K562 (cell line): ENCODE measurements around the gene TNIK. TPM values are rescaled to one million over a fixed set of nuclear protein-coding genes. Genes with fewer than 3 reads are reported as not detected.

Experiments
- ATAC-seq: fragments of 200-7000 bp; cut with Tn5 transposase; 3 replicates; pipeline ENCODE4 v1.9.1; 2020; ENCODE audit warnings: moderate library complexity
- BruUV-seq: library from RNA; stranded (reverse); fragments of 400-500 nt; replicated peaks from 2 replicates; lab custom pipeline; 2021; lab: Mats Ljungman, UMichigan
- CTCF ChIA-PET: fragments of 300-600 bp; formaldehyde crosslinking; extraction: SDS; loops from one replicate; lab custom pipeline; 2021; ENCODE audit warnings: low intra/inter-chr PET ratio; lab: Yijun Ruan, JAX
- POLR2A ChIA-PET: fragments of 300-600, 350-650 bp; sonication (Branson Sonifier 250); formaldehyde crosslinking; extraction: SDS; loops from one replicate; lab custom pipeline; 2021; ENCODE audit warnings: antibody characterized with exemption, inconsistent platforms; lab: Yijun Ruan, JAX
- DNase-seq, 4 experiments: peaks; one replicate each; pipeline versions ENCODE4 v3.0.0 to v3.0.0-alpha.2; 2011 to 2018; ENCODE audit warnings: low spot score in 3 of 4, mixed read lengths in 3 of 4; ENCODE audit errors: extremely low read depth in 1 of 4
- FAIRE-seq: peaks from 2 replicates; lab custom pipeline; 2011; peaks lifted over from hg19 to GRCh38; lab: Jason Lieb, UNC
- H2AFZ ChIP-seq: 2 replicates; pipeline ENCODE4 v1.6.0; 2011; ENCODE audit warnings: low read depth, low read length, control low read depth, inconsistent platforms
- H3K27ac ChIP-seq: fragments of 200-600 bp; 3 replicates; pipeline ENCODE4 v1.8.0; 2011; ENCODE audit warnings: low read depth, mild to moderate bottlenecking, control low read depth, inconsistent platforms, low read length, moderate library complexity, mixed read lengths; ENCODE audit errors: extremely low read depth
- H3K27me3 ChIP-seq, 2 experiments: fragments of 300-600 bp in 1 of 2; 2 replicates in 1 of 2; 3 replicates in 1 of 2; pipeline versions ENCODE4 v1.6.0 to v1.8.0; 2011; ENCODE audit warnings: inconsistent platforms in 2 of 2, low read length in 2 of 2, mild to moderate bottlenecking in 1 of 2, mixed read lengths in 1 of 2, moderate library complexity in 1 of 2; ENCODE audit not compliant: control insufficient read depth in 2 of 2, insufficient read depth in 2 of 2
- H3K36me3 ChIP-seq: fragments of 300-600 bp; 3 replicates; pipeline ENCODE4 v1.8.0; 2011; ENCODE audit warnings: mild to moderate bottlenecking, low read length, inconsistent platforms; ENCODE audit not compliant: control insufficient read depth, insufficient read depth
- H3K4me1 ChIP-seq, 2 experiments: fragments of 200-600 bp in 1 of 2; replicated peaks in 1 of 2; 2 replicates in 1 of 2; 3 replicates in 1 of 2; pipeline versions ENCODE4 v1.5.1 to v1.8.0; 2011; ENCODE audit warnings: inconsistent platforms in 2 of 2, low read length in 2 of 2, mild to moderate bottlenecking in 1 of 2, mixed read lengths in 1 of 2, moderate library complexity in 1 of 2; ENCODE audit not compliant: control insufficient read depth in 2 of 2, insufficient read depth in 2 of 2
- H3K4me2 ChIP-seq: 2 replicates; pipeline ENCODE4 v1.6.1; 2011; ENCODE audit warnings: low read length, control low read depth, inconsistent platforms, mixed read lengths; ENCODE audit not compliant: insufficient read depth
- H3K4me3 ChIP-seq: fragments of 200-600 bp; sonication (generic), shearing (Covaris generic); 2 replicates; pipeline ENCODE4 v1.5.1; 2016; ENCODE audit warnings: control low read depth, inconsistent platforms
- H3K79me2 ChIP-seq: fragments of 200-600 bp; 3 replicates; pipeline ENCODE4 v1.8.0; 2011; ENCODE audit warnings: low read length, inconsistent platforms; ENCODE audit not compliant: control insufficient read depth, insufficient read depth
- H3K9ac ChIP-seq, 2 experiments: 2 replicates each; pipeline versions ENCODE4 v1.6.0 to v1.6.1; 2011; ENCODE audit warnings: low read depth in 2 of 2, low read length in 2 of 2, control low read depth in 1 of 2, inconsistent platforms in 1 of 2, mild to moderate bottlenecking in 1 of 2, mixed read lengths in 1 of 2; ENCODE audit not compliant: insufficient read depth in 1 of 2
- H3K9me1 ChIP-seq: one replicate; pipeline ENCODE4 v1.6.0; 2011; ENCODE audit warnings: inconsistent platforms, mild to moderate bottlenecking, low read length, moderate library complexity; ENCODE audit not compliant: control insufficient read depth, insufficient read depth
- H3K9me3 ChIP-seq: replicated peaks from 2 replicates; pipeline ENCODE4 v1.5.1; 2011; ENCODE audit warnings: low read depth, low read length, inconsistent platforms; ENCODE audit not compliant: control insufficient read depth, insufficient read depth
- H4K20me1 ChIP-seq: replicated peaks from 2 replicates; pipeline ENCODE4 v1.6.1; 2011; ENCODE audit warnings: low read length, inconsistent platforms, mixed read lengths; ENCODE audit not compliant: control insufficient read depth, insufficient read depth
- BCOR ChIP-seq: fragments of 450-650 bp; IDR thresholded peaks from 2 replicates; pipeline ENCODE4 v1.6.1; 2016
- E2F3 ChIP-seq: fragments of 250-450 bp; sonication (Bioruptor Pico); IDR thresholded peaks from 2 replicates; pipeline ENCODE4 v1.4.0; 2020; ENCODE audit warnings: mild to moderate bottlenecking
- KDM1A ChIP-seq, 2 experiments: fragments of 450-650 bp; IDR thresholded peaks; 2 replicates each; pipeline ENCODE4 v1.6.1; 2016; ENCODE audit warnings: mild to moderate bottlenecking in 2 of 2
- LARP7 ChIP-seq: fragments of 450-650 bp; IDR thresholded peaks from 2 replicates; pipeline ENCODE4 v1.6.1; 2016
- RBM25 ChIP-seq: fragments of 200-400 bp; formaldehyde crosslinking; IDR thresholded peaks from 2 replicates; pipeline ENCODE4 v1.6.1; 2018; ENCODE audit warnings: low read length, low read depth, moderate library complexity; ENCODE audit not compliant: severe bottlenecking
- SMARCC2 ChIP-seq: fragments of 450-650 bp; IDR thresholded peaks from 2 replicates; pipeline ENCODE4 v1.6.1; 2017; ENCODE audit warnings: antibody characterized with exemption, moderate library complexity, mild to moderate bottlenecking, low read depth
- TAL1 ChIP-seq: fragments of 450-650 bp; IDR thresholded peaks from 2 replicates; pipeline ENCODE4 v1.6.1; 2016; ENCODE audit warnings: mild to moderate bottlenecking
- ZFP36 ChIP-seq: fragments of 150-350 bp; IDR thresholded peaks from 2 replicates; pipeline ENCODE4 v1.6.1; 2018; ENCODE audit warnings: low read length, low read depth; ENCODE audit not compliant: partially characterized antibody
- ZNF41 ChIP-seq: fragments of 250-450 bp; sonication (Bioruptor Pico); conservative IDR thresholded peaks from 2 replicates; pipeline ENCODE4 v1.4.0; 2020; ENCODE audit warnings: mild to moderate bottlenecking
- WGBS: fragments of 100-300 bp; shearing (Covaris generic); methylation state at CpG from one replicate; pipeline ENCODE4 v1.1.6; 2016; ENCODE audit warnings: low coverage, mixed read lengths; ENCODE audit not compliant: insufficient coverage; ENCODE audit errors: missing lambda C conversion rate; 5-methylcytosine and 5-hydroxymethylcytosine counted together
- in situ Hi-C: fragments of 300-500 bp; cut with MboI; formaldehyde crosslinking; loops from 4 replicates; pipeline ENCODE4 v1.15.0; 2018; ENCODE audit warnings: inconsistent platforms, mixed read lengths
- intact Hi-C: fragments of 100-400 bp; cut with micrococcal nuclease; formaldehyde crosslinking; loops from 2 replicates; pipeline ENCODE4 v1.14.2; 2022
- polyA plus RNA-seq, 8 experiments: library from polyadenylated mRNA; depleted of rRNA in 4 of 8; stranded (reverse) in 5 of 8; unstranded in 3 of 8; fragments of >200 nt; fragmentation: Nextera tagmentation in 2 of 8; fragmentation: Illumina TruSeq in 1 of 8; extraction: Ambion mirVana in 2 of 8; extraction: Trizol in 1 of 8; gene quantifications; 2 replicates each; pipeline versions ENCODE4 v1.2.1 to v1.2.3, GENCODE V29; 2011 to 2014; ENCODE audit warnings: inconsistent platforms in 1 of 8, missing spikeins in 1 of 8
- total RNA-seq, 7 experiments: library from RNA; depleted of rRNA in 6 of 7; stranded (reverse); fragments of >200 nt in 6 of 7; fragmentation: Illumina TruSeq in 2 of 7; extraction: Trizol in 2 of 7; gene quantifications; 2 replicates each; pipeline versions ENCODE4 v1.2.1 to v1.2.3, GENCODE V29; 2011 to 2021; ENCODE audit warnings: low replicate concordance in 1 of 7
- TF ChIP-seq, protein P1 (sequence below): fragments of 450-650 bp; formaldehyde crosslinking; IDR thresholded peaks from 2 replicates; pipeline ENCODE4 v1.4.0; 2022; ENCODE audit warnings: mild to moderate bottlenecking, moderate library complexity

Gene TNIK
- total and polyA plus RNA-seq, 9 of the 15 experiments (the other 6 are each of a cell fraction or from before 2014, with no cell fraction given) = 6.6 to 39.0 (median 24.7) TPM

DNA sequence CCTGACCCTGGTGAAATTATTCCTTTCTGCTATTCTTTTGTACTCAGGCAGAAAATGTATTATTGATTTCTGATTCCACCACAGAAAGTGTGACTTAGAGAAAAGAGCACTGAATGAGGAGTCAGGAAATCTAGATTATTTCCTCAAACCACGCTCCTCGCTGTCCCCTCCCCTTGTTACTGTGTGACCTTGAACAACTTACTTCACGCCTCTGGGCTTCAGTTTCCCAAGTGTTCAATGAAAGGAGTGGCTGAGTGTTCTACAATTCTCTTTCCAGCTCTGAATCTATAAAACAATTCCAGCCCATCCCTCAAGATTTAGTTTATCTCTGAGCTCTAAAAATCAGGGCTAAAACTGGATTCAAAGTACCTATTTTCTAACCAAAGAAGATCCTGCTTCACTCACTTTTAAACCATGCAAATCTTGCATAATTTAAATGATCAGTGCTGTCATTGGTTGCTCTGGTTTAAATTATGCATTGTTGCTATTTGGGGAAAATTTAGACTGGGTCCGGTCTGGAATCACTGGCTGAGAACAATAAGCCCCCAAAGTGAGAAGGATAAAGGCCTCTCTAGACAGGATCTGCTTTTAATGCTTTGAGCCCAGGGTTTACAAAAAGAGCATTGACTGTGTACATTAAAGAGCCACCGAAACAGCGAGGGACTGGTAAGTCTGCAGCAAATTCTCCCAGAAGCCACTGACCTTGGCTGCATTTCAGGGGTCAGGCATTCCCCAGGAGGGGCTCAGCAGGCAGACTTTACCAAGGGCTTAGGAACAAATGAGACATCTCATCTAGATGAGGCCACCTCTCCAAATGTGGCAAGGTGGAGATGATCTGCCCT, 3.2 kb downstream of the TNIK start:
- ChIA-PET CTCF (no interaction called here), POLR2A (interaction anchor here (0.5 to 2.3 kb wide), 8 partner anchors 10 to 738 kb away, joined by 3 to 7 read pairs (median 3); no protein-coding TSS in a partner anchor)

More for the DNA sequence above, 3.2 kb downstream of the TNIK start:
- peaks cover 28% of the 10 kb centered on the region for H4K20me1 ChIP-seq
- ATAC-seq (no peak), FAIRE-seq (no peak), DNase-seq (no peak)
- BruUV-seq = no TSS peak
- peaks cover 19 to 31% of the 10 kb centered on the region in 2 experiments; a peak in 4 of 5 replicates for H3K4me1 ChIP-seq
- peak overlapping the region; percentile 57; the same call in 1 of the 2 replicates for H3K4me3 ChIP-seq
- TF ChIP-seq E2F3 (no peak), SMARCC2 (no peak), TAL1 (no peak), ZNF41 (CRISPR knock-in tag) (no peak), BCOR (peak; percentile 67), LARP7 (no peak), RBM25 (peak; percentile 81), ZFP36 (peak; percentile 67), KDM1A (IDR thresholded peaks at IDR 0.05) (peak in 1 of 2 experiments; percentile 26; a peak in 1 of 4 replicates)
- TF ChIP-seq, protein P1, sequence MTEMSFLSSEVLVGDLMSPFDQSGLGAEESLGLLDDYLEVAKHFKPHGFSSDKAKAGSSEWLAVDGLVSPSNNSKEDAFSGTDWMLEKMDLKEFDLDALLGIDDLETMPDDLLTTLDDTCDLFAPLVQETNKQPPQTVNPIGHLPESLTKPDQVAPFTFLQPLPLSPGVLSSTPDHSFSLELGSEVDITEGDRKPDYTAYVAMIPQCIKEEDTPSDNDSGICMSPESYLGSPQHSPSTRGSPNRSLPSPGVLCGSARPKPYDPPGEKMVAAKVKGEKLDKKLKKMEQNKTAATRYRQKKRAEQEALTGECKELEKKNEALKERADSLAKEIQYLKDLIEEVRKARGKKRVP (CRISPR knock-in tag) = no peak
- no peaks in the 10 kb centered on the region for H3K27me3 ChIP-seq
- H3K9me1 ChIP-seq = peaks cover 4% of the 10 kb centered on the region
- peak overlapping the region; percentile 94 for H3K4me2 ChIP-seq
- 63% methylated on average over 6 of the region's 6 CpGs for WGBS
- in situ Hi-C loops (no loop called here), intact Hi-C loops (loop anchor here (10.0 kb wide), 1 partner anchor 82 kb away; no protein-coding TSS in a partner anchor)
- peaks cover 98% of the 10 kb centered on the region for H3K79me2 ChIP-seq
- H3K9me3 ChIP-seq = no peaks in the 10 kb centered on the region
- H3K9ac ChIP-seq = peak overlapping the region in 1 of 2 experiments; percentile 82; a peak in 1 of 4 replicates
- H3K27ac ChIP-seq = no peak overlapping the region
- no peaks in the 10 kb centered on the region for H3K36me3 ChIP-seq
- H2AFZ ChIP-seq = no peak overlapping the region
